Effector CD8-positive, alpha-beta T cell (primary cell): ENCODE measurements around the gene KLHL29.
"Not testable (repeated sequence)": the region's sequence is repeated elsewhere in the genome, so short reads cannot be mapped to it uniquely, and the experiment has no call there.

Experiments used
- DNase-seq: peaks from one replicate; lab custom pipeline; 2025; lab: John Stamatoyannopoulos, UW

KLHL29 gene

GRCh38 chr2:23367760-23368159 lies 17.2 kb upstream of the KLHL29 start:
- DNase-seq, result no peak

GRCh38 chr2:23373666-23374065 lies 11.3 kb upstream of the KLHL29 start:
- no peak for DNase-seq

GRCh38 chr2:23375448-23375847 lies 9.5 kb upstream of the KLHL29 start:
- no peak for DNase-seq

- DNase-seq, result no peak
Measured at GRCh38 chr2:23376075-23376474, 8.9 kb upstream of the KLHL29 start.

- DNase-seq, result no peak
Measured at GRCh38 chr2:23376972-23377371, 8.0 kb upstream of the KLHL29 start.

- no peak for DNase-seq
Measured at GRCh38 chr2:23377771-23378170, 7.2 kb upstream of the KLHL29 start.

GRCh38 chr2:23378496-23378895 lies 6.5 kb upstream of the KLHL29 start:
- DNase-seq, result no peak

- no peak for DNase-seq
Measured at GRCh38 chr2:23379220-23379695, 5.7 kb upstream of the KLHL29 start.

GRCh38 chr2:23380562-23381065 lies 4.4 kb upstream of the KLHL29 start:
- DNase-seq, result no peak

GRCh38 chr2:23381084-23381483 lies 3.9 kb upstream of the KLHL29 start:
- no peak for DNase-seq

GRCh38 chr2:23381485-23381884 lies 3.5 kb upstream of the KLHL29 start:
- DNase-seq, result no peak

- DNase-seq, result no peak
Measured at GRCh38 chr2:23383100-23383499, 1.9 kb upstream of the KLHL29 start.

GRCh38 chr2:23385351-23385747 lies 370 bp downstream of the KLHL29 start:
- no peak for DNase-seq

- DNase-seq, result no peak
Measured at GRCh38 chr2:23385748-23386338, 864 bp downstream of the KLHL29 start.

- DNase-seq, result no peak
Measured at GRCh38 chr2:23386339-23387220, 1.6 kb downstream of the KLHL29 start.

GRCh38 chr2:23387221-23387550 lies 2.2 kb downstream of the KLHL29 start:
- no peak for DNase-seq

GRCh38 chr2:23387845-23388244 lies 2.9 kb downstream of the KLHL29 start:
- DNase-seq, result no peak

- no peak for DNase-seq
Measured at GRCh38 chr2:23388294-23388693, 3.3 kb downstream of the KLHL29 start.

- DNase-seq, result no peak
Measured at GRCh38 chr2:23388756-23389514, 4.0 kb downstream of the KLHL29 start.

GRCh38 chr2:23390152-23390551 lies 5.2 kb downstream of the KLHL29 start:
- DNase-seq, result no peak

GRCh38 chr2:23391237-23391736 lies 6.3 kb downstream of the KLHL29 start:
- not testable (repeated sequence) for DNase-seq

- DNase-seq, result no peak
Measured at GRCh38 chr2:23393722-23394121, 8.7 kb downstream of the KLHL29 start.
